Measurements from ENCODE around the gene DDX49.

DNA sequence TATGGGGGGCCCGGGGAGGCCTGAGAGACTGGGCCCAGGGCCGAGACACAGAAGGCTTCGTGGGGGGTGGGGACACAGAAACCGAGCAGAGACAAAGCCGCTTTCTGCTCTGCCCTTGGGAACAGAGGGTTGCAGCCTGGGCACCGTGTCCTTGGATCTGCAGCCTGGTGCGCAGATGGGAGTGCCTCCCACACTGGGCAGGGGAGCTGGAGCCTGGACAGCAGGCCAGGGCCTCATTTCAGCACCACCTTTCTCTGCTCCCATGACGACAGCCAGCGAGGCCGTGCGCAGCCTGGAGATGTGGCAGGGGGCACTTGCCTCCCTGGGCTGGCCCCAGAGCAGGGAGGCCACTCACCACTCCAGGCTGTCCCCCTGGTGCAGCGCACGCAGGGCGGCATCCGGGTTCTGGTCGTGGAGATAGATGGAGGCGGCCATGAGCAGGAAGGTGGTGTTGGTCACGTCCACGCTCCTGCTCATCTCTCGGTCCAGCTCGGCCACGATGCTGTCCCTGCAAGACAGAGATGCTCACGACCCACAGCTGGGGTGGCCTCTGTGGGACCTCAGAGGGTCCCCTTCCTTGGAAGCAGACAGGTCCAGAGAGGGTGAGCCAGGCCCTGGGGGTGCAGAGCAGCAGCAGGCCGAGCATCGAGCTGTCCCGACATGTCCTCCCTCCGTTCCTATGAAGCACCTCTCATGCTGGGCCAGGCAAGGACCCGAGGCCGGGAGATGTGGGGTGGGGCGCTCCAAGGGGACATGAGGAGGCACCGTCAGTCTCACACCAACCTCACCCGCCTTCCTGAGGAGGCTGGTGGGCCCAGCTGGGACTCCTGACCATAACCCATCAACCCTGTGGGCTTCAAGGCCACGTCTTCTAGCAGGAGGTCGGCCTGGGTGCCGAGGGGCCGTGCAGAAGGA, 12.7 kb upstream of the DDX49 start:
- TF ChIP-seq, protein P1, sequence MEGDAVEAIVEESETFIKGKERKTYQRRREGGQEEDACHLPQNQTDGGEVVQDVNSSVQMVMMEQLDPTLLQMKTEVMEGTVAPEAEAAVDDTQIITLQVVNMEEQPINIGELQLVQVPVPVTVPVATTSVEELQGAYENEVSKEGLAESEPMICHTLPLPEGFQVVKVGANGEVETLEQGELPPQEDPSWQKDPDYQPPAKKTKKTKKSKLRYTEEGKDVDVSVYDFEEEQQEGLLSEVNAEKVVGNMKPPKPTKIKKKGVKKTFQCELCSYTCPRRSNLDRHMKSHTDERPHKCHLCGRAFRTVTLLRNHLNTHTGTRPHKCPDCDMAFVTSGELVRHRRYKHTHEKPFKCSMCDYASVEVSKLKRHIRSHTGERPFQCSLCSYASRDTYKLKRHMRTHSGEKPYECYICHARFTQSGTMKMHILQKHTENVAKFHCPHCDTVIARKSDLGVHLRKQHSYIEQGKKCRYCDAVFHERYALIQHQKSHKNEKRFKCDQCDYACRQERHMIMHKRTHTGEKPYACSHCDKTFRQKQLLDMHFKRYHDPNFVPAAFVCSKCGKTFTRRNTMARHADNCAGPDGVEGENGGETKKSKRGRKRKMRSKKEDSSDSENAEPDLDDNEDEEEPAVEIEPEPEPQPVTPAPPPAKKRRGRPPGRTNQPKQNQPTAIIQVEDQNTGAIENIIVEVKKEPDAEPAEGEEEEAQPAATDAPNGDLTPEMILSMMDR (IDR thresholded peaks at IDR 0.05): no peak
- no peak for TF ChIP-seq POLR2A (IDR thresholded peaks at IDR 0.05)
